GM12801 (cell line): ENCODE results near the gene AGXT.

Experiments used
- TF ChIP-seq, protein P1 (sequence below): IDR thresholded peaks from one replicate; pipeline ENCODE4 v1.5.1; 2011; ENCODE audit warnings: control low read depth; ENCODE audit not compliant: insufficient read length; ENCODE audit errors: extremely low read depth

Gene AGXT

GRCh38 chr2:240835528-240835927 is 33.1 kb upstream of the AGXT start:
- TF ChIP-seq, protein P1, sequence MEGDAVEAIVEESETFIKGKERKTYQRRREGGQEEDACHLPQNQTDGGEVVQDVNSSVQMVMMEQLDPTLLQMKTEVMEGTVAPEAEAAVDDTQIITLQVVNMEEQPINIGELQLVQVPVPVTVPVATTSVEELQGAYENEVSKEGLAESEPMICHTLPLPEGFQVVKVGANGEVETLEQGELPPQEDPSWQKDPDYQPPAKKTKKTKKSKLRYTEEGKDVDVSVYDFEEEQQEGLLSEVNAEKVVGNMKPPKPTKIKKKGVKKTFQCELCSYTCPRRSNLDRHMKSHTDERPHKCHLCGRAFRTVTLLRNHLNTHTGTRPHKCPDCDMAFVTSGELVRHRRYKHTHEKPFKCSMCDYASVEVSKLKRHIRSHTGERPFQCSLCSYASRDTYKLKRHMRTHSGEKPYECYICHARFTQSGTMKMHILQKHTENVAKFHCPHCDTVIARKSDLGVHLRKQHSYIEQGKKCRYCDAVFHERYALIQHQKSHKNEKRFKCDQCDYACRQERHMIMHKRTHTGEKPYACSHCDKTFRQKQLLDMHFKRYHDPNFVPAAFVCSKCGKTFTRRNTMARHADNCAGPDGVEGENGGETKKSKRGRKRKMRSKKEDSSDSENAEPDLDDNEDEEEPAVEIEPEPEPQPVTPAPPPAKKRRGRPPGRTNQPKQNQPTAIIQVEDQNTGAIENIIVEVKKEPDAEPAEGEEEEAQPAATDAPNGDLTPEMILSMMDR = no peak

GRCh38 chr2:240836781-240837467 is 31.7 kb upstream of the AGXT start:
- TF ChIP-seq, protein P1 = no peak

DNA sequence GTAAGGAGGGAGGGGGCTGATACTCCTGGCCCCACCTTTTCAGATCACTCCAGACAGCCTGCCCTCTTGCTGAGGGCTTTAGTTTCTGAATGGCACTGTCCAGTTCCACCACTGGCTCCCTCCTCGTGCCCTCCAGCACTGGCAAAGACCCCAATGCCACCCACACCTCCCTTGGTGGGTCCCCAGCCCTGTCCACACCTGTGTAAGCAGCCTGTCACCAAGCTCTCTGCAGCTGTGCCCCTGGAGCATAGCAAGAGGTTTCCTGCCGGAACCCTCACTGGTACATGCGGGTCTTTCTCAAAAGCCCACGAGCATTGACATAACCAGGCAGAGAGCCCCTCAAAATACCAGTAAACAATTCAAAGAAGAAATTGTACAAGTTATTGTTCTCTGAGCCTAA is 31.0 kb upstream of the AGXT start:
- TF ChIP-seq, protein P1 = no peak

GRCh38 chr2:240839152-240840143 is 29.2 kb upstream of the AGXT start:
- TF ChIP-seq, protein P1 = no peak

GRCh38 chr2:240840435-240841060 is 28.1 kb upstream of the AGXT start:
- TF ChIP-seq, protein P1 = no peak

GRCh38 chr2:240846873-240847595 is 21.6 kb upstream of the AGXT start:
- TF ChIP-seq, protein P1 = no peak
